H9 (cell line): ENCODE measurements around the gene SCIN. TPM values are rescaled to one million over a fixed set of nuclear protein-coding genes. Genes with fewer than 3 reads are reported as not detected.

Experiments
- DNase-seq: peaks from one replicate; pipeline ENCODE4 v3.0.0-alpha.2; 2017
- H2AFZ ChIP-seq: one replicate; pipeline ENCODE4 v1.6.1; 2013; ENCODE audit warnings: mild to moderate bottlenecking, low read length, control low read depth, moderate library complexity
- H2AK5ac ChIP-seq: 2 replicates; pipeline ENCODE4 v1.6.1; 2013; ENCODE audit warnings: low read length, control low read depth, mixed read lengths; ENCODE audit not compliant: insufficient read length
- H2BK120ac ChIP-seq: one replicate; pipeline ENCODE4 v1.6.1; 2013; ENCODE audit warnings: low read depth, mild to moderate bottlenecking, low read length, control low read depth, inconsistent platforms; ENCODE audit not compliant: poor library complexity, severe bottlenecking
- H2BK12ac ChIP-seq: 2 replicates; pipeline ENCODE4 v1.6.1; 2013; ENCODE audit warnings: low read length, control low read depth, mixed read lengths, low read depth; ENCODE audit not compliant: insufficient read length
- H2BK15ac ChIP-seq: 2 replicates; pipeline ENCODE4 v1.6.1; 2013; ENCODE audit warnings: low read depth, low read length, control low read depth
- H2BK20ac ChIP-seq: one replicate; pipeline ENCODE4 v1.6.1; 2013; ENCODE audit warnings: low read depth, mild to moderate bottlenecking, low read length, control low read depth, inconsistent platforms; ENCODE audit not compliant: poor library complexity, severe bottlenecking
- H2BK5ac ChIP-seq: 2 replicates; pipeline ENCODE4 v1.6.1; 2013; ENCODE audit warnings: low read length, control low read depth, mixed read lengths; ENCODE audit not compliant: insufficient read length
- H3K14ac ChIP-seq: 2 replicates; pipeline ENCODE4 v1.6.1; 2013; ENCODE audit warnings: low read length, control low read depth; ENCODE audit not compliant: insufficient read depth
- H3K18ac ChIP-seq: 2 replicates; pipeline ENCODE4 v1.6.1; 2013; ENCODE audit warnings: low read depth, mild to moderate bottlenecking, mixed read lengths, low read length, control low read depth; ENCODE audit not compliant: insufficient read length
- H3K23ac ChIP-seq: 2 replicates; pipeline ENCODE4 v1.6.1; 2013; ENCODE audit warnings: low read length, control low read depth, mixed read lengths, low read depth; ENCODE audit not compliant: insufficient read length
- H3K23me2 ChIP-seq: 2 replicates; pipeline ENCODE4 v1.6.1; 2013; ENCODE audit warnings: low read depth, mild to moderate bottlenecking, mixed read lengths, low read length, control low read depth; ENCODE audit not compliant: insufficient read length, poor library complexity, severe bottlenecking
- H3K27ac ChIP-seq: 2 replicates; pipeline ENCODE4 v1.5.1; 2013; ENCODE audit warnings: low read length, control low read depth, mixed read lengths, low read depth; ENCODE audit not compliant: insufficient read length
- H3K27me3 ChIP-seq: 2 replicates; pipeline ENCODE4 v1.6.1; 2013; ENCODE audit warnings: low read length, control low read depth, inconsistent platforms; ENCODE audit not compliant: insufficient read depth
- H3K4ac ChIP-seq: 2 replicates; pipeline ENCODE4 v1.6.1; 2013; ENCODE audit warnings: low read depth, mild to moderate bottlenecking, control low read depth, inconsistent platforms, low read length, moderate library complexity
- H3K4me1 ChIP-seq: 2 replicates; pipeline ENCODE4 v1.6.1; 2013; ENCODE audit warnings: low read length, control low read depth, inconsistent platforms; ENCODE audit not compliant: insufficient read depth
- H3K4me2 ChIP-seq: 2 replicates; pipeline ENCODE4 v1.6.1; 2013; ENCODE audit warnings: low read length, control low read depth, mixed read lengths; ENCODE audit not compliant: insufficient read length, insufficient read depth
- H3K56ac ChIP-seq: 2 replicates; pipeline ENCODE4 v1.6.1; 2013; ENCODE audit warnings: low read depth, mild to moderate bottlenecking, mixed read lengths, low read length, control low read depth; ENCODE audit not compliant: insufficient read length
- H3K79me1 ChIP-seq: 2 replicates; pipeline ENCODE4 v1.6.1; 2013; ENCODE audit warnings: low read depth, mild to moderate bottlenecking, moderate library complexity, low read length, control low read depth, inconsistent platforms; ENCODE audit not compliant: insufficient read depth, poor library complexity, severe bottlenecking
- H3K79me2 ChIP-seq: 2 replicates; pipeline ENCODE4 v1.6.1; 2013; ENCODE audit warnings: low read length, control low read depth, inconsistent platforms; ENCODE audit not compliant: insufficient read depth
- H3K9ac ChIP-seq: 2 replicates; pipeline ENCODE4 v1.6.1; 2013; ENCODE audit warnings: low read length, control low read depth, mixed read lengths; ENCODE audit not compliant: insufficient read length; ENCODE audit errors: extremely low read depth
- H3K9me3 ChIP-seq: one replicate; pipeline ENCODE4 v1.6.1; 2013; ENCODE audit warnings: low read depth, low read length, inconsistent platforms; ENCODE audit not compliant: control insufficient read depth
- H3T11ph ChIP-seq: one replicate; pipeline ENCODE4 v1.6.1; 2013; ENCODE audit warnings: mild to moderate bottlenecking, low read length, control low read depth, inconsistent platforms
- H4K20me1 ChIP-seq: one replicate; pipeline ENCODE4 v1.6.1; 2013; ENCODE audit not compliant: control insufficient read depth, insufficient read length, insufficient read depth
- H4K5ac ChIP-seq: 2 replicates; pipeline ENCODE4 v1.6.1; 2013; ENCODE audit warnings: low read depth, mild to moderate bottlenecking, mixed read lengths, low read length, control low read depth; ENCODE audit not compliant: insufficient read length
- H4K8ac ChIP-seq: replicated peaks from 2 replicates; pipeline ENCODE4 v1.6.1; 2013; ENCODE audit warnings: low read length, control low read depth, mixed read lengths, low read depth; ENCODE audit not compliant: insufficient read length
- H4K91ac ChIP-seq: 2 replicates; pipeline ENCODE4 v1.6.1; 2013; ENCODE audit warnings: low read depth, mild to moderate bottlenecking, moderate library complexity, mixed read lengths, low read length, control low read depth; ENCODE audit not compliant: insufficient read length
- H3K27ac Mint-ChIP-seq, 3 experiments: 2 replicates in 2 of 3; 3 replicates in 1 of 3; pipeline ENCODE4 v1.8.0; 2020 to 2021; ENCODE audit warnings: mixed read lengths in 3 of 3, mild to moderate bottlenecking in 1 of 3, moderate library complexity in 1 of 3
- H3K27me3 Mint-ChIP-seq: 2 replicates; pipeline ENCODE4 v1.8.0; 2021; ENCODE audit warnings: low read depth, mild to moderate bottlenecking, moderate library complexity, mixed read lengths
- H3K36me3 Mint-ChIP-seq, 3 experiments: 2 replicates in 2 of 3; 3 replicates in 1 of 3; pipeline ENCODE4 v1.8.0; 2020 to 2021; ENCODE audit warnings: low read depth in 3 of 3, mixed read lengths in 3 of 3; ENCODE audit not compliant: insufficient read depth in 1 of 3
- H3K4me1 Mint-ChIP-seq, 2 experiments: 2 replicates each; pipeline ENCODE4 v1.8.0; 2020; ENCODE audit warnings: mixed read lengths in 2 of 2
- H3K4me3 Mint-ChIP-seq, 2 experiments: 2 replicates in 1 of 2; 3 replicates in 1 of 2; pipeline ENCODE4 v1.8.0; 2020 to 2021; ENCODE audit warnings: mild to moderate bottlenecking in 2 of 2, mixed read lengths in 2 of 2, moderate library complexity in 1 of 2
- H3K9me3 Mint-ChIP-seq, 2 experiments: 2 replicates in 1 of 2; 3 replicates in 1 of 2; pipeline ENCODE4 v1.8.0; 2020; ENCODE audit warnings: mild to moderate bottlenecking in 2 of 2, mixed read lengths in 2 of 2, moderate library complexity in 1 of 2
- CTCF ChIP-seq: fragments of 200-600 bp; sonication (generic); conservative IDR thresholded peaks from 3 replicates; pipeline ENCODE4 v1.8.0; 2021; ENCODE audit warnings: antibody characterized with exemption, mild to moderate bottlenecking
- WGBS: extraction: QIAGEN DNeasy Blood & Tissue Kit; methylation state at CpG from one replicate; pipeline ENCODE4 v1.1.7; 2013; ENCODE audit warnings: missing lambda C conversion rate, low lambda C conversion rate, mixed read lengths; ENCODE audit not compliant: insufficient read length; ENCODE audit errors: extremely low coverage; 5-methylcytosine and 5-hydroxymethylcytosine counted together
- total RNA-seq: library from RNA; stranded (reverse); gene quantifications from 2 replicates; pipeline ENCODE4 v1.2.1, GENCODE V29; 2021

SCIN gene
- total RNA-seq, 1 experiment from 2014 or later = 0.44 TPM

- no peaks in the 10 kb centered on the region for H3K79me1 ChIP-seq
- no peak overlapping the region for H4K8ac ChIP-seq
- no peaks in the 10 kb centered on the region for H3K23me2 ChIP-seq
- Mint-ChIP-seq H3K36me3 (no peaks in the 10 kb centered on the region), H3K27me3 (no peaks in the 10 kb centered on the region), H3K27ac (no peak overlapping the region), H3K4me3 (no peak overlapping the region), H3K4me1 (no peaks in the 10 kb centered on the region), H3K9me3 (no peaks in the 10 kb centered on the region)
- no peak overlapping the region for H3K23ac ChIP-seq
- H3K4ac ChIP-seq = no peak overlapping the region
- DNase-seq = no peak
- no peak overlapping the region for H2BK120ac ChIP-seq
- H4K5ac ChIP-seq = no peak overlapping the region
- H3K4me2 ChIP-seq = no peak overlapping the region
- H3K4me1 ChIP-seq = no peaks in the 10 kb centered on the region
- H2AK5ac ChIP-seq = no peak overlapping the region
- no CpG with 5 or more reads among the region's 3 CpGs for WGBS
- H3K79me2 ChIP-seq = no peaks in the 10 kb centered on the region
- no peaks in the 10 kb centered on the region for H4K20me1 ChIP-seq
- no peak overlapping the region for H3K18ac ChIP-seq
- H2BK20ac ChIP-seq = no peak overlapping the region
- H4K91ac ChIP-seq = no peak overlapping the region
- no peak overlapping the region for H2AFZ ChIP-seq
- TF ChIP-seq CTCF = no peak
- no peaks in the 10 kb centered on the region for H3K27me3 ChIP-seq
- no peak overlapping the region for H3K27ac ChIP-seq
- H3T11ph ChIP-seq = no peak overlapping the region
- H3K9ac ChIP-seq = no peak overlapping the region
- no peak overlapping the region for H2BK5ac ChIP-seq
- no peak overlapping the region for H2BK12ac ChIP-seq
- H2BK15ac ChIP-seq = no peak overlapping the region
- H3K56ac ChIP-seq = no peak overlapping the region
- H3K9me3 ChIP-seq = no peaks in the 10 kb centered on the region
- no peak overlapping the region for H3K14ac ChIP-seq
Measured at GRCh38 chr7:12549106-12549505, 21.4 kb upstream of the SCIN start.
